AG04450 (cell line): ENCODE data around the gene HAGHL. TPM values are rescaled to one million over a fixed set of nuclear protein-coding genes. Genes with fewer than 3 reads are reported as not detected.

Experiments used
- CTCF ChIA-PET: fragments of 300-600, 350-600 bp; formaldehyde crosslinking; extraction: SDS; loops from one replicate; lab custom pipeline; 2022; ENCODE audit warnings: antibody characterized with exemption, inconsistent platforms; lab: Charles Lee
- POLR2A ChIA-PET: fragments of 350-600 bp; formaldehyde crosslinking; extraction: SDS; loops from one replicate; lab custom pipeline; 2021; ENCODE audit warnings: antibody characterized with exemption, inconsistent platforms; lab: Yijun Ruan, JAX
- DNase-seq: peaks from one replicate; pipeline ENCODE4 v3.0.0-alpha.2; 2011; ENCODE audit warnings: low read depth, low spot score
- H3K27ac ChIP-seq: one replicate; pipeline ENCODE4 v1.5.1; 2012; ENCODE audit warnings: low read depth, low read length, control low read depth
- H3K27me3 ChIP-seq: one replicate; pipeline ENCODE4 v1.6.0; 2012; ENCODE audit warnings: low read length; ENCODE audit not compliant: control insufficient read depth, insufficient read depth
- H3K4me3 ChIP-seq: 2 replicates; pipeline ENCODE4 v1.5.1; 2011; ENCODE audit warnings: mild to moderate bottlenecking, low read depth, low read length, control low read depth
- H3K9me3 ChIP-seq: 2 replicates; pipeline ENCODE4 v1.5.1; 2012; ENCODE audit warnings: low read length; ENCODE audit not compliant: control insufficient read depth, insufficient read depth
- CTCF ChIP-seq: IDR thresholded peaks from 2 replicates; pipeline ENCODE4 v1.5.1; 2011; ENCODE audit warnings: low read depth, low read length, control low read depth, inconsistent platforms
- polyA plus RNA-seq: library from polyadenylated mRNA; depleted of rRNA; stranded (reverse); fragments of >200 nt; gene quantifications from 2 replicates; pipeline ENCODE4 v1.2.3, GENCODE V29; 2011

The HAGHL gene
- polyA plus RNA-seq, 1 experiment = 4.2 TPM

GRCh38 chr16:765488-765865 lies 38.6 kb downstream of the HAGHL start:
- H3K9me3 ChIP-seq = no peaks in the 10 kb centered on the region; the same call in 1 of the 2 replicates
- CTCF ChIA-PET = no interaction called here
- DNase-seq = no peak
- H3K4me3 ChIP-seq = no peak overlapping the region
- no peak for TF ChIP-seq CTCF
- peaks cover 5% of the 10 kb centered on the region for H3K27me3 ChIP-seq
- no peak overlapping the region for H3K27ac ChIP-seq
- POLR2A ChIA-PET = no interaction called here

- POLR2A ChIA-PET = no interaction called here
Measured at GRCh38 chr16:766008-766819, 39.3 kb downstream of the HAGHL start.

GRCh38 chr16:766820-767640 lies 40.1 kb downstream of the HAGHL start:
- Histone ChIP-seq H3K27ac (no peak overlapping the region), H3K9me3 (no peaks in the 10 kb centered on the region; the same call in 1 of the 2 replicates), H3K4me3 (no peak overlapping the region), H3K27me3 (no peaks in the 10 kb centered on the region)
- ChIA-PET CTCF (no interaction called here), POLR2A (no interaction called here)
- DNase-seq = no peak
- no peak for TF ChIP-seq CTCF

More at GRCh38 chr16:766008-766819, 39.3 kb downstream of the HAGHL start:
- H3K9me3 ChIP-seq = no peaks in the 10 kb centered on the region; the same call in 1 of the 2 replicates
- H3K27ac ChIP-seq = no peak overlapping the region
- DNase-seq = no peak
- no peak for TF ChIP-seq CTCF
- CTCF ChIA-PET = interaction anchor here (0.5 kb wide), 1 partner anchor 26 kb away, joined by 6 read pairs; no protein-coding TSS in a partner anchor
- peaks cover 3% of the 10 kb centered on the region for H3K27me3 ChIP-seq
- H3K4me3 ChIP-seq = no peak overlapping the region

GRCh38 chr16:767743-768235 lies 40.9 kb downstream of the HAGHL start:
- ChIA-PET CTCF (no interaction called here), POLR2A (no interaction called here)
- H3K4me3 ChIP-seq = no peak overlapping the region
- DNase-seq = no peak
- H3K9me3 ChIP-seq = no peaks in the 10 kb centered on the region; the same call in 1 of the 2 replicates
- TF ChIP-seq CTCF = no peak
- H3K27ac ChIP-seq = no peak overlapping the region
- no peaks in the 10 kb centered on the region for H3K27me3 ChIP-seq
